GM19468 (cell line): ENCODE data around the gene ALAD.
"Not testable (repeated sequence)": the region's sequence is repeated elsewhere in the genome, so short reads cannot be mapped to it uniquely, and the experiment has no call there.

Experiments
- ATAC-seq: cut with Tn5 transposase; IDR thresholded peaks from one replicate; pipeline ENCODE4 v1.9.1; 2021; ENCODE audit warnings: mild to moderate bottlenecking, moderate library complexity, moderate number of reproducible peaks; ENCODE audit not compliant: unreplicated experiment; ENCODE audit errors: extremely low read depth

The ALAD gene

GRCh38 chr9:113399646-113400200 is 1.4 kb downstream of the ALAD start:
- no peak for ATAC-seq

DNA sequence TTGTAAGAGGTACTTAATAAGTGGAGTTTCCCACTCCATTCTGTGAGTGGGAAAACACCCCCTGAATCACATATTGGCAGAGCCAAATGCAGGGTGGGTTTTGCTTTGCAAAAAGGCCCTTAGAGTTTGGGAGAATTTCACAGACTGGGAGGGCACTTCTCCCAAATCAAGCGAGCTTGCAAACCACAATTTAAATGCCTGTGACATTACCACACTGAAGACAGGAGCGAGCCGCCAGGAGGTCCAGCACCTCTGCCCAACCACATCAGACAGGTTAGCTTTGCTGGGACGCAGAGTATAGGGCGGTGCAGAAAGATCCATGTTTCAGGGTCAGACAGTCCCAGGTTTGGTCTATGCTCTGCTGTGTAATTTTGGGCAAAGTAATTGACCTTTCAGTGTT is 2.3 kb downstream of the ALAD start:
- no peak for ATAC-seq

DNA sequence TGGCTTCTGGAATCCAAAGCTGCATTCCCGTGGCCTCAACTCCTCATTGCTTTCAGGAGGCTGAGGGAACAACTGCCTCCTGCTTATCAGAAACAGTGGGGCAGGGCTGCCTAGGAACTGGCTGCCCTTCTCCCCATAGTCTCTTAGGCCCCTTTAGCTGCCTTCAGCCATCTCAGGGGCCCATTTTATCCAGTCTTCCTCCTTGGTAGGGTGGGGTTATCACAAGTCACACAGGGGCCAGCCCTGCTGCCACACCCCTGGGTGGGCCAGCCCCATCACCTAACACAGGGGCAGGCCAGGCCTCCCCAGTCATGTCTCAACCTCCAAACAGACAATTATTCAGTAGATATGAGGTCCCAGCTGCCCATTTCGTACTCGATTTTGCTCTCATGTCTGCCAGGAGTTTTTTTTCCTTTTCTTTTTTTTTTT is 3.9 kb downstream of the ALAD start:
- no peak for ATAC-seq

DNA sequence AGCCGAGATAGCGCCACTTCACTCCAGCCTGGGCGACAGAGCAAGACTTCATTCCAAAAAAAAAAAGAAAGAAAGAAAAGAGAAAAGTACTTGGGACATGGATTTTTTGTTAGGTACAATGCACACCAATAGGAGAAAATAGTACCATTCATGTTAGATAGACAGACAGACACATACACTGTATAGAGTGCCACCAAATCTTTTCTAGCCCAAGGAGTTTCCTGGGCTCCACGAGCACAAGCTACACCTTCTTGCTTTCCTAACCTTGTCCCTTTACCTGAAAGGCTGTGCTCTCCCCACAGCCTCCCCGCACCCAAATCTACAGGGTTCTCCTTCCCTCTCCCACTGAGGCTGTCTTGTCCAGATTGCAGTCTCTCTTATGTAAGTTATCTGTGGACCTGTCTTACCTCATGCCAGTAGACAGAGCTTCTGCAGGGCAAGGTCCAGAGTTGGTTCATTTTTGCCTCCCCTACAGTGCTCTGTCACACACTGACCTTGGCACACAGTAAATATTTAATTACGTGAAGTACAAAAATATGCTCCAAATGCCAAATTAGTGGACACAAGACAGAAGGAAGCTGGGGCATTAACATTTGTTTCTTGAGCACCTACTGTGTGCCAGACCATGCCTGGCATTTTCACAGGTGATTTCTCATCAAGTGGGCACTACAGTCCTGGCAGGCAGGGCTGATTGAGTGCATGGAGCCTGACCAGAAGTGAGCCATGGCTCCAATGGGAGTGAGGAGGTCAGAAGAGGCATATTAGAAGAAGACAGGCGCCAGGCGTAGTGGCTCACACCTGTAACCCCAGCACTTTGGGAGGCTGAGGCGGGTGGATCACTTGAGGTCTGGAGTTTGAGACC is 5.9 kb downstream of the ALAD start:
- no peak for ATAC-seq

- ATAC-seq = no peak
These were observed 7.8 kb downstream of the ALAD start for GRCh38 chr9:113393281-113393680.

- ATAC-seq = no peak
These were observed 9.2 kb downstream of the ALAD start for GRCh38 chr9:113391917-113392316.

DNA sequence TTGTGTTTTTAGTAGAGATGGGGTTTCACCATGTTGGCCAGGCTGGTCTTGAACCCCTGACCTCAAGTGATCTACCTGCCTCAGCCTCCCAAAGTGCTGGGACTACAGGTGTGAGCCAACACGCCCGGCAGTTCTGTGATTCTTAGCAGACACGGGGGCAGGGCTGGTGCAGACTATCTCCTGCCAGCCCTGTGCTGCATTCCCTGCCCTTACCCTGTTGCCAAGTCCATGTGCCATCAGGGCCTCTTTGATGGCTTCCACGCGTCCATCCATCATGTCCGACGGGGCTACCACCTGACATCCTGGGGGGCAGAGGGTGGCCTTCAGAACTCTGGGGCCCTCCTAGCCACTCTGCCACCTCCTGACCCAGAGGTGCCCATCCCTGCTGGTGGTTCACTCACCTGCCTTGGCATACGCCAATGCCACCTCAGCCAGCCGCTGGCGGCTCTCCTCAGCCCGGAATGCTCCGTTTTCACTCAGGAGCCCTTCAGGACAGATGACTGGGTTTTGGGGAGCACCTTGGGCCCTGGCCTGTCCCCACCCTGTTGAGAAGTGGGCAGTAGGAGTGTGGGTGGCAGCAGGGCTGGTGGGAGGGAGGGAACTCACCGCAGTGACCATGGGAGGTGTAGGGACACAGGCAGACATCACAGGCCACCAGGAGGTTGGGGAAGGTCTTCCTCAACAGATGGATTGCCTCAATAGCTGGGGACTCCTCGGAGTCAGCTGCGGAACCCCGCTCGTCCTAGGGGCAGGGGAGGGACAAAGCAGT is 10.7 kb downstream of the ALAD start:
- ATAC-seq = no peak

DNA sequence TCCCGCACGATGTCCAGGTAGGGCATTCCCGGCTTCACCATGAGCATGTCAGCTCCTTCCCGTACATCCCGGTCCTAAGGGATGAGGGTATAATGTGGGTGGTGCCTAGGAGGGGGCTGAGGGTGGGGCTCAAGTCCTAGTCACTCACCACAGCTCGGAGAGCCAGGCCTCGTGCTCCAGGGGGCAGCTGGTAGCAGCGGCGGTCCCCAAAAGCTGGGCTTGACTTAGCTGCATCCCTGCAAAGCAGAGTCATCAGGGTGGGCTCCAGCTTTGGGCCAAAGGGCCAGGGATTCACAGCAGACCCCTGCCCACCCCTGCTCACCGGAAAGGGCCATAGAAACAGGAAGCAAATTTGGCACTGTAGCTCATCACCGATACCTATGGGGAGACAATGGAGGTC is 11.6 kb downstream of the ALAD start:
- ATAC-seq = no peak

DNA sequence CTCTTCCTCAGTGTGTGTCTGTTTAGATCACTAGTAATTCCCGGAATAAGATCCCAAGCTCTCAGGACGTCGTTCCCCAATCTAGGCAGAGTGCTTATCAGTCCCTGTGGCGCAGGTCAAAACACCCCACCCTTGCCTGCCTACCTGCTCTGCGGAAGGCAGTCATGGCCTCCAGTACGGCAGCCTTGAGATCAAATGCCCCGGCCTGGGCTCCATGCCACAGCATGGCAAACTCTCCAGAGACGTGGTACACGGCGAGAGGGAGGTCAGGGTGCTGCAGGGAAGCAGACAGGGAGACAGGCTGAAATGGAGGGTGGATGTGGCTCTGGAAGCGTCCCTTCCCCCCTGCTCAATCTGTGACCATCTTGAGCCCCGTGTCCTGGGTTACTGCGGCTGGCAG is 12.3 kb downstream of the ALAD start:
- ATAC-seq = no peak

- no peak for ATAC-seq
These were observed 13.4 kb downstream of the ALAD start for GRCh38 chr9:113387560-113388230.

DNA sequence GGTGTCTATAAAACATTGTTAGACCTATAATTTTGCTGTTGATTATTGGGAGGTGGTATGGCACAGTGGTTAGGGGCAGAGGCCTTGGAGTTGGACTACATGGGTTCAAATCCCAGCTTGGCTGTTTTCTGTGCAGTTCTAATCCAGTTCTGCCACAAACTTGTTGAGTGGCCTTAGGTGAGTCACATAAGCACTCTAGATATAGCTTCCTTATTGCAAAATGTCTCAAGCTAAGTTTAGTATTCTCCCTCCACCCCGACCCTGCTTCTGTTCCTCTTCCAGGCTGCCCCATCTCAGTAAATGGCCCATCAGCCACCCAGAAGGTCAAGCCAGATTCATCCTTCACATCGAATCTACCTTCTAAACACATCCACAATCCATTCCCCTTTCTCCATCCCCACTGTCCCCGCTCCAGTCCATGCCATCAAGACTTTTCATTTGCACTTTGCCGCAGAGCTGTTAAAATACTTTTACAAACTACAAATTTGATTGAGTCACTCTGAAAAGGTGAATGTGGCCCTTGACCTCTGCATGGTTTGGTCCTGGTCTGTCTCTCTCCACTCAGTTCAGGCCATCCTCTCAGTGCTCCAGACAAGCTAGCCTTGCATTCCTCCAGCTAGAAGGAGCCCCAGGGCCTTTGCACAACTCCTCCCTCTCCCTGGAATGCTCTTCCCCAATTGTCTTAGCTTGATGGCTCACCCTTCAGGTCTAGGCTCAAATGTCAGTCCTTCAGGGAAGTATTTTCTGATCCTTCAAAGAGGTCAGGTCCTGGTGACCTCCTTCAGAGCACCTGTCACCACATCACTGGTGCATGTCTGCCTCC is 14.3 kb downstream of the ALAD start:
- ATAC-seq = no peak

- ATAC-seq = no peak
These were observed 19.1 kb downstream of the ALAD start for GRCh38 chr9:113381909-113382411.

GRCh38 chr9:113381441-113381840 is 19.6 kb downstream of the ALAD start:
- not testable (repeated sequence) for ATAC-seq

DNA sequence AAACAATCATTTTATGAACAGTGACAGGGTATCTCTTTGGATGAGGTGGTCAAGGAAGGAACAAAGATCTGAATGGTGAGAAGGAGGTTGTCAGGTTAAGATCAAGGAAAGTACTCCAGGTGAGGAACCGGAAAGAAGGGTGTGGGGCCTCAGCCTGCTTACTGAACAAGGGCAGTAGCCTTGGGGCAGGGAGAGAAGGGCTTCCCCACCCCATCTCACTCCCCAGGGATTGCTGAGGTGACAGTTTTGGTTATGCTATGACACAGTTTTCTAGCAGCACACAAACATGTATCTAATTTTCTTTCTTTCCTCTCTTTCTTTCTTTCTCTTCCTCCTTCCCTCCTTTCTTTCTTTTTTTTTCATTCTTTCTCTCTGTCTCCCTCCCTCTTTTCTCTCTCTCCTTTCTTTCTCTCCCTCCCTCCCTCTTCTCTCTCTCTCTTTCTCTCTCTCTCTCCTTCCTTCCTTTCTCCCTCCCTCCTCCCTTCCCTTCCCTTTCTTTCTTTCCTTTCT is 20.2 kb downstream of the ALAD start:
- ATAC-seq = no peak

DNA sequence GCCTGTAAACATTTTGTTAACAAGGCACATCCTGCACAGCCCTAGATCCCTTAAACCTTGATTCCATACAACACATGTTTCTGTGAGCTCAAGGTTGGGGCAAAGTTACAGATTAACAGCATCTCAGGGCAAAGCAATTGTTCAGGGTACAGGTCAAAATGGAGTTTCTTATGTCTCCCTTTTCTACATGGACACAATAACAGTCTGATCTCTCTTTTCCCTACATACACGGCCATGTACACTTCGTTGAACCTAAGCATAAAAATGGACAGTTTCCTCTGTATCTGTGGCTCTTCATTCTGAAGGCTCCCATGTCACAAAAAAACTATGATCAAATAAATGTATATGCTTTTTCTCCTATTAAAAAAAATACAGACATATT is 21.3 kb downstream of the ALAD start:
- not testable (repeated sequence) for ATAC-seq

GRCh38 chr9:113379094-113379828 is 21.8 kb downstream of the ALAD start:
- not testable (repeated sequence) for ATAC-seq

DNA sequence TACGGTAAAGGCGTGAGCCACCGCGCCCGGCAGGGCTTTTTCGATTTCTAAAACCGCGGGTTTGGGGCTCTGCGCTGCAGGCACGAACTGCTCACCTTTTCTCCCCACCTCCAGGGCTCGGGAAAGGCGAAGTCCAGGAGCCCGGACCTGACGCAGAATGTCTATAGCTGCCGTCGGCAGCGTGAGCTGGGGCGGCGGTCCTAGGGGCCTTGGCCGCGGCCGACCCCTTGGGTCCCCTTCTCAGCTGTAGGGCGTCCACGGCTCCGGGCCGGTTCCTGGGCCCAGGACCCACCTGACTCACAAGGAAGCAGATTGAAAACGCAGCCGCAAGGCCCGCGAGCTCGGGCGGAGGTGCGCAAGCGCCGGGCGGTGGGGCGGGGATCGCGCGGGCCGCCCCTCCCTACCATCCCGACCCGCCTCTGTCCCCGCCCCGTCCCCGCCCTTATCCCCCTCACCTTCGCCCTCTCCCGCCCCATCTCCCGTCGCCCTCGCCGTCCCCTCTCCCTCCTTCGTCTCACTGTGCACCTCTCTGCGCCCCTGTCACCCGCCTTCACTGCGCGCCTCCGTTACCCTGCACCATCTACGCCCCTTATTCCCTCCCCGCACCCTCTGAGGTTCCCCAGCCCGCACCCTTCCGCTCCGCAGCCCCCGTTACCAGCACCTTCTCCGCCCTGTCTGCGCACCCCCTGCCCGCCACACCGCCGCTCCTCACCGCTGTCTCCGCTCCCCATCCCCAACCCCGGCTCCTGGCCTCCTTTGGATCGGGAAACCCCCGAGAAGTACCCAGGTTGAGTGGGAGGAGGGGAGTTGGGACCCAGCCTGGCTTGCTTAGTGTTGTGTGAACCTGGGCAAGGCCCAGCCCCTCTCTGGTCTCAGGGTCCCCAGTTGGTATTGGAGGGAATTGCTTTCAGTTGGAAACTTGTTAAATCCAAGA is 24.2 kb downstream of the ALAD start, which contains the start of gene HDHD3:
TSS of gene HDHD3 (minus strand) at position 353 of the 934 bp plus-strand sequence. CDS start 2,632 bp downstream, outside the sequence.
- peak; percentile 51 for ATAC-seq
